Epithelial cell of prostate (primary cell): ENCODE data around the gene CDK11A.
"Not testable (repeated sequence)": the region's sequence is repeated elsewhere in the genome, so short reads cannot be mapped to it uniquely, and the experiment has no call there.

Source experiments
- DNase-seq: peaks from one replicate; pipeline ENCODE4 v3.0.0-alpha.2; 2011; ENCODE audit warnings: low read depth, low spot score
- H3K27ac ChIP-seq: fragments of 450-650 bp; 2 replicates; pipeline ENCODE4 v1.5.1; 2017; ENCODE audit warnings: mild to moderate bottlenecking

The CDK11A gene

GRCh38 chr1:1665815-1666251, 58.3 kb downstream of the CDK11A start:
- no peak for DNase-seq
- no peak overlapping the region for H3K27ac ChIP-seq

- DNase-seq = no peak
- no peak overlapping the region for H3K27ac ChIP-seq
Measured at GRCh38 chr1:1664941-1665814, 59.0 kb downstream of the CDK11A start.

DNA sequence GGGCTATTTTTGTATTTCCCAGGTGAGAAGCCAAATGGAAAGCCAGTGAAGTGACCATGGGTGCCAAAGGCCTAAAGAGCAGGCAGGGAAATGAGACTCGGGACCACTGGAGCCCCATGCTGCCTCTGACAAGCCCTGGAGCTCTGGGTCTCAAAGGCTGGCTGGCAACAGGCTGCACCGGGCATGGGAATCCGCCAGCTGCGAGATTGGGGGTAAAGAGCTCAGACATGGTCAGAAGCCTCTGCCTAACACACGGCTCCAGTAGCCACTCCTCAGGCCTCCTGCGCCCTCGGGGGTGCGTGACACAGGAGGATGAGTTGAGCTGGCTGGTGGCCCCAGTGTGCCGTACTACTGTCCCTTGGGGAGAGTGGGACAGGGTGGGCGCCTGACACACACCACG, 59.8 kb downstream of the CDK11A start:
- H3K27ac ChIP-seq, DNase-seq: not testable (repeated sequence)

DNA sequence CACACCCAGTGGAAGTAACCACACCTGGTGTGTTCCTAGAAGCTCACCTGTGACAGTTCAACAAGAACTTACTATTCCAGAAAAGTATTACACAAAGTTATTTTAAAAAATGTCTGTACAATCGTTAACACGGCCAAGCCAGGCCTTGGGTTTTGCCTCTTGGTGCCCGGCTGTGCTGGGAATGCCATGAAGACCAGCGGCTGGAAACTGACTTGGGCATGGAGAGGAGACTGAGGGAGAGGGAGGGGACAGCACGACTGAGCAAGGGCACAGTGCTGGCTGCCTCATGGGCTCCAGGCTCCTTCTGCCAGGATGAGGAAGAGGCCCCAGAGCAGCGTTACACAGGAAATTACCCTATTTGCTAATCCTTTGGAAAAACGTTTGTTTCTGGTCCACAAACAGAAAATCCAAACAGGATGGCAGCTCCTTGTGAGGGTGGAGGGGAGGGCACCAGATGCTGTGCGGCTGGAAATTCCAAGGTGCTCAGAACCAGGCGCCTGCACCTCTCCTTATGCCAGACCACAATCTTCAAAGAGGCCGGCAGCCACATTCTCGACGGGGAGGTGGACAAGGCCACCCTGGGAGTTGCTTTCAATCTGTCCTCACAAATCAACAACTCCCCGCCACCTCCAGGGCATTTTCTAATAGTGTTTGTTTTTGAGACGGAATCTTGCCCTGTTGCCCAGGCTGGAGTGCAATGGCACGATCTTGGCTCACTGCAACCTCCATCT, 61.2 kb downstream of the CDK11A start:
- not testable (repeated sequence) for DNase-seq

DNA sequence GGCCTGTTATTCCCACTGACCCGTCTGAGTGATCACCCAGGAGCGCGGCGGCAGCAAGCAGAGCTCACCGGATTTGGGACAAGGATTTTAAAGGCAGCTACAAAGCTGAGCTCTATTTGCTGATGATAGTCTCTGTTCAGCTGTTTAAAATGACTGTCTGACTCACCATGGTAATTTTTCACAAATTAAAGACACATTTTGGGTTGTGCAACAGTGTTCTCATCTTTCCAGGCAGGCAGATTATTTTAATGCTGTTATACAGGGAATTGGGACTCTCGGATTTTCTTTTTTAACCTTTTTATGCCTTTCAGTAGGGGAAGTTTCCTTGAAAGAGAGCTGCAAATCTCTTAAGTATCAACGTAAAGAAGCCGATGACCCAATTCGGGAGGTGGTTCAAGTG, 61.8 kb downstream of the CDK11A start:
- not testable (repeated sequence) for DNase-seq, H3K27ac ChIP-seq

More for the DNA sequence above, 61.2 kb downstream of the CDK11A start:
- not testable (repeated sequence) for H3K27ac ChIP-seq

DNA sequence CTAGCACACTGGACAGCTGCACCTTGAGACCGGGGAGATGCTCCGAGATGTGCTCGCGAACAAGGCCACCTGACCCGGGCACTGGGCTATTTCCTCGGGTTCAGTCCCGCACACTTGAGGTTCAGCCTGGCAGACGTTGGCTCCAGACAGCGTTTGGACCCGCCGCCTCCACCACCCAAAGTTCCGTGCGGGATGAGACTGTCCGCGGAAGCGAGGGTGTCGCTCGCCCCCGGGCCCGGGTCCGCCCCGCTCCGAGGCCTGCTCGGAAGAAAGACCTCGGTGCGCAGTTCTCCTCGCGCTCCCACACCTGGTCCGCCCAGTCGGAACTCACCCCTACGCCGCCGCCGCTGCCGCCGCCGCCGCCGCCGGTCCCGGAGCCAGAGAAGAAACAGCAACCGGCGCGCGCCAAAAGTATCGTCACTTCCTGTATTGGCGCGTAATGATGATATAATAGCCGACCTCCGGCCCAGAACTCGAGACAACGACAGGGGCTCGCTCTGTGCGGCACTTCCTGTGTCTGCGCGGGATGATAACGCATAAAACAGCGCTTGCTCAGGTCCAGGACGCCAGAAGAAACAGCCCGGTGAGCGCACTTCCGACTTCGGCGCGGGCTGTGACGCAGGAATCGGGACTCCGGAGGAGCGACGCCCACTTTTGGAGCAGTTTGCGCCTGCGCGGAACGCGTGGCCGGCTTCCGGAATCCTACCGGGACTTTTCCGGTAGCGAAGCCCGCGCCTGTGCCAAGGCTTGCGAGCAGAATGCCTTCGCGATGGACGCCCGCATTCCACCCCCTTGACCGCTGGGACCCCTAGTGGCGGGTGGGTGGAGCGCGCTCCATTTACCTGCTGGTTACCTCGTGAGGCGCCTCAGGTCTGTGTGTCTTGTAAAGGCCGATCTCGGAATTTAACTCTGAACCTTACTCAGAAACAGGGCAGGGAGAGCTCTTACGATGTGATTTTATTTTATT, 65.3 kb downstream of the CDK11A start, which contains the start of gene CDK11B:
Gene CDK11B (minus strand): TSS at position 422 of the 967 bp plus-strand sequence. CDS start 1,519 bp downstream, outside the sequence.
- DNase-seq = peak; percentile 73
- peak within 1 kb of the TSS; percentile 81 for H3K27ac ChIP-seq
